ENCODE data around the gene GHRH.

DNA sequence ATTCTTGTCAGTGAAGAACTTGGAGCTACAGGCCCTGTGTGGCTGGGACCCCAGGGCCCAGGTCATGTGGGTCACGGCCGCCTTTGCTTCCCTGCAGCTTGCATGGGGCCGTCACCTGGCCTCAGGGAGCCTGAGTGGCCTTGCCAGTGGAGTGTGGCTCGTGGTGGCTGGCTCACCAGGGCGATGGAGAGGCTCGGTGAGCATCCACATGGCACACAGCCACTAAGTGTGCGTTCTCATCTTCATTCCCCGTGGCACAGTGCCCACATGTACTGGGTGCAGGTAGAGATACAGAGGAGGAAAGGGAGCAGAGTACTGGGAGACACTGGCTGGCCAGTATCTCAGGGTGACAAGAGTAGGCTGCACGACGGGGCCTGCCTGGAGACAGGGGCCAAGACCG, 49.3 kb upstream of the GHRH start:
- TF ChIP-seq, protein P1, sequence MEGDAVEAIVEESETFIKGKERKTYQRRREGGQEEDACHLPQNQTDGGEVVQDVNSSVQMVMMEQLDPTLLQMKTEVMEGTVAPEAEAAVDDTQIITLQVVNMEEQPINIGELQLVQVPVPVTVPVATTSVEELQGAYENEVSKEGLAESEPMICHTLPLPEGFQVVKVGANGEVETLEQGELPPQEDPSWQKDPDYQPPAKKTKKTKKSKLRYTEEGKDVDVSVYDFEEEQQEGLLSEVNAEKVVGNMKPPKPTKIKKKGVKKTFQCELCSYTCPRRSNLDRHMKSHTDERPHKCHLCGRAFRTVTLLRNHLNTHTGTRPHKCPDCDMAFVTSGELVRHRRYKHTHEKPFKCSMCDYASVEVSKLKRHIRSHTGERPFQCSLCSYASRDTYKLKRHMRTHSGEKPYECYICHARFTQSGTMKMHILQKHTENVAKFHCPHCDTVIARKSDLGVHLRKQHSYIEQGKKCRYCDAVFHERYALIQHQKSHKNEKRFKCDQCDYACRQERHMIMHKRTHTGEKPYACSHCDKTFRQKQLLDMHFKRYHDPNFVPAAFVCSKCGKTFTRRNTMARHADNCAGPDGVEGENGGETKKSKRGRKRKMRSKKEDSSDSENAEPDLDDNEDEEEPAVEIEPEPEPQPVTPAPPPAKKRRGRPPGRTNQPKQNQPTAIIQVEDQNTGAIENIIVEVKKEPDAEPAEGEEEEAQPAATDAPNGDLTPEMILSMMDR (IDR thresholded peaks at IDR 0.05; ENCODE audit: low read depth, low read length): no peak
- no peak for TF ChIP-seq POLR2A (IDR thresholded peaks at IDR 0.05; ENCODE audit: extremely low read depth, insufficient read length)
- TF ChIP-seq, protein P2, sequence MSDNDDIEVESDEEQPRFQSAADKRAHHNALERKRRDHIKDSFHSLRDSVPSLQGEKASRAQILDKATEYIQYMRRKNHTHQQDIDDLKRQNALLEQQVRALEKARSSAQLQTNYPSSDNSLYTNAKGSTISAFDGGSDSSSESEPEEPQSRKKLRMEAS (IDR thresholded peaks at IDR 0.05; ENCODE audit: low read depth, low read length): no peak
